Esophagus muscularis mucosa (tissue), 4 donors: ENCODE results near the gene SIVA1. TPM values are rescaled to one million over a fixed set of nuclear protein-coding genes. Genes with fewer than 3 reads are reported as not detected.

ENCODE experiments used
- DNase-seq: peaks from one replicate; pipeline ENCODE4 v3.0.0-alpha.2; 2017; ENCODE audit errors: extremely low spot score
- H3K27ac ChIP-seq, 4 donors: fragments of 200-600 bp; sonication (generic); replicated peaks in 1 of 4; 1 replicate in 3 of 4; 2 replicates in 1 of 4; pipeline ENCODE4 v1.5.1; 2016 to 2019; ENCODE audit warnings: mild to moderate bottlenecking in 1 of 4
- H3K27me3 ChIP-seq, 4 donors: fragments of 200-600 bp; sonication (generic); one replicate each; pipeline versions ENCODE4 v1.5.1 to v1.6.0; 2016 to 2019
- H3K36me3 ChIP-seq, 4 donors: fragments of 200-600 bp; sonication (generic); one replicate each; pipeline ENCODE4 v1.5.1; 2016 to 2019
- H3K4me1 ChIP-seq, 4 donors: fragments of 200-600 bp; sonication (generic); one replicate each; pipeline ENCODE4 v1.5.1; 2016 to 2019
- H3K4me3 ChIP-seq, 4 donors: fragments of 200-600 bp; sonication (generic); 1 replicate in 2 of 4; 2 replicates in 2 of 4; pipeline ENCODE4 v1.5.1; 2016 to 2019; ENCODE audit warnings: mild to moderate bottlenecking in 4 of 4, moderate library complexity in 1 of 4
- H3K9me3 ChIP-seq, 4 donors: fragments of 200-600 bp; sonication (generic); 1 replicate in 3 of 4; 2 replicates in 1 of 4; pipeline ENCODE4 v1.5.1; 2016 to 2019
- CTCF ChIP-seq, 3 experiments: fragments of 200-600 bp in 2 of 3; fragments of 450-650 bp in 1 of 3; sonication (generic) in 2 of 3; IDR thresholded peaks; one replicate each; pipeline ENCODE4 v1.5.1; 2017 to 2019; ENCODE audit warnings: antibody characterized with exemption in 3 of 3, mild to moderate bottlenecking in 2 of 3, moderate library complexity in 1 of 3
- EP300 ChIP-seq: sonication (generic); formaldehyde crosslinking; IDR thresholded peaks from one replicate; pipeline ENCODE4 v1.6.1; 2017; ENCODE audit warnings: antibody characterized with exemption
- POLR2A ChIP-seq: fragments of 450-650 bp; IDR thresholded peaks from one replicate; pipeline ENCODE4 v1.6.1; 2017; ENCODE audit warnings: antibody characterized with exemption, moderate library complexity, mild to moderate bottlenecking, low read depth
- POLR2AphosphoS5 ChIP-seq, 2 donors: sonication (generic); formaldehyde crosslinking; IDR thresholded peaks; one replicate each; pipeline ENCODE4 v1.6.1; 2017; ENCODE audit warnings: antibody characterized with exemption in 2 of 2
- WGBS: methylation state at CpG from one replicate; pipeline ENCODE4 v1.1.5; 2018; 5-methylcytosine and 5-hydroxymethylcytosine counted together
- intact Hi-C: fragments of 100-400 bp; cut with DNase I; formaldehyde crosslinking; loops from one replicate; pipeline ENCODE4 v1.15.1; 2023
- total RNA-seq, 4 donors: library from RNA; depleted of rRNA; stranded (reverse); fragments of >200 nt; gene quantifications; one replicate each; pipeline versions ENCODE4 v1.1.0 to v1.2.1, GENCODE V29; 2016

SIVA1 gene
- total RNA-seq, 4 donors from 2014 or later: 207 to 324 (median 290) TPM

- WGBS: 83% methylated on average over 3 of the region's 6 CpGs
- TF ChIP-seq EP300: no peak
- no peak for TF ChIP-seq CTCF (IDR thresholded peaks at IDR 0.05)
- no peak for TF ChIP-seq POLR2AphosphoS5 (IDR thresholded peaks at IDR 0.05)
- TF ChIP-seq POLR2A: no peak
- intact Hi-C loops: no loop called here
- Histone ChIP-seq H3K4me3 (no peak overlapping the region), H3K9me3 (no peaks in the 10 kb centered on the region), H3K27ac (no peak overlapping the region), H3K27me3 (no peaks in the 10 kb centered on the region), H3K4me1 (peaks cover 7 to 27% (median 15%) of the 10 kb centered on the region in 4 donors), H3K36me3 (no peaks in the 10 kb centered on the region)
- no peak for DNase-seq
Observed at GRCh38 chr14:104808456-104808855, 55.5 kb downstream of the SIVA1 start.

Other genes with a start within 250 kb of the SIVA1 start
- gene C14orf180, start 173.4 kb upstream of the SIVA1 start, total RNA-seq: under 1 TPM in 1 of 4 donors, not detected in 3; 0.42 TPM
- gene TMEM179, start 148.4 kb upstream of the SIVA1 start, total RNA-seq: 1 to 10 TPM; 1.4 to 4.2 (median 1.9) TPM
- 100 to 1,000 TPM in 1 of 4 donors, 10 to 100 TPM in 3; 51.5 to 129 (median 66.7) TPM for gene INF2, start 63.5 kb upstream of the SIVA1 start, total RNA-seq
- gene ADSS1, start 28.9 kb upstream of the SIVA1 start, total RNA-seq: 1 to 10 TPM; 4.3 to 7.9 (median 5.7) TPM
- gene AKT1, start 42.6 kb downstream of the SIVA1 start, total RNA-seq: 100 to 1,000 TPM; 162 to 267 (median 187) TPM
- gene ZBTB42, start 48.0 kb downstream of the SIVA1 start, total RNA-seq: 1 to 10 TPM; 2.5 to 6.4 (median 4.9) TPM
- 10 to 100 TPM; 24.1 to 70.6 (median 45.7) TPM for gene CEP170B, start 112.1 kb downstream of the SIVA1 start, total RNA-seq
- under 1 TPM; under 0.01 to 0.50 (median 0.15) TPM for gene PLD4, start 171.7 kb downstream of the SIVA1 start, total RNA-seq
- gene AHNAK2, start 225.2 kb downstream of the SIVA1 start, total RNA-seq: 100 to 1,000 TPM in 3 of 4 donors, 10 to 100 TPM in 1; 95.3 to 277 (median 195) TPM
- 1 to 10 TPM; 3.7 to 9.8 (median 6.7) TPM for gene CLBA1, start 232.6 kb downstream of the SIVA1 start, total RNA-seq